ENCODE measurements around the gene R3HDM2. TPM values are rescaled to one million over a fixed set of nuclear protein-coding genes. Genes with fewer than 3 reads are reported as not detected.
A peak's percentile ranks its signal among the peaks of the same experiment; 100 is the strongest.

The R3HDM2 gene
- total and polyA plus RNA-seq, 3 experiments from 2014 or later, result 15.1 to 36.8 (median 28.2) TPM

DNA sequence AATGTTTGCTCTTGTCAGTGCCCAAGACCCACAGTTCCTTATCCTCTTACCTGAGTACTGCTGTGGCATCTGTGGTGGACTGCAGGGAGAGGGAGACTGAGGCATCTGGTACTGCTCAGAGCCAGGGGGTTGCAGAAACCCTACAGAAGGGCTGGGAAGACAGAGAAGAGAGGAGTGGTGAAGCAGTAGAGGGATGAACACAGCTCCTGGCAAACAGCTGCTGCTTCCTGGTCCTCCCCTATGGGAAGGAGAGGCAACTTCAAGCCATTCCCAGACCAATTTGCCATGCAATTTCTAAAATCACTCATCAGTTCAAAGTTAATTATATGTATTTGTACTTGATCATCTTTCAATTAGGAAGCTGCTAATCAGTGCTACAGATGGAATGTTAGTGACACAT is 164.2 kb downstream of the R3HDM2 start:
- POLR2A ChIA-PET, result no interaction called here
- Histone ChIP-seq H3K4me1 (ENCODE audit: insufficient read depth, low read length) (no peaks in the 10 kb centered on the region), H3K27ac (ENCODE audit: low read depth, low read length) (no peak overlapping the region), H3K4me3 (ENCODE audit: low read length) (no peak overlapping the region), H3K27me3 (ENCODE audit: insufficient read depth, low read length, poor library complexity, severe bottlenecking) (no peaks in the 10 kb centered on the region), H3K9me3 (ENCODE audit: low read length) (no peaks in the 10 kb centered on the region), H3K36me3 (ENCODE audit: insufficient read depth, low read length) (peaks cover 47% of the 10 kb centered on the region)
- peaks cover 0 to 79% (median 32%) of the 10 kb centered on the region in 3 donors for H3K36me3 Mint-ChIP-seq
- peaks cover 0 to 4% (median 2%) of the 10 kb centered on the region in 3 donors for H3K4me1 Mint-ChIP-seq
- CTCF ChIA-PET, result interaction anchor here (3.2 kb wide), 1 partner anchor 189 kb away, joined by 9 read pairs; the partner anchor contains the start of gene INHBE
- H3K9me3 Mint-ChIP-seq, result no peaks in the 10 kb centered on the region
- no peaks in the 10 kb centered on the region for H3K27me3 Mint-ChIP-seq
- peak overlapping the region in 3 of 8 donors; percentile 0 to 93 (median 62) for H3K27ac Mint-ChIP-seq
- no peak overlapping the region for H3K4me3 Mint-ChIP-seq
- DNase-seq, result no peak

DNA sequence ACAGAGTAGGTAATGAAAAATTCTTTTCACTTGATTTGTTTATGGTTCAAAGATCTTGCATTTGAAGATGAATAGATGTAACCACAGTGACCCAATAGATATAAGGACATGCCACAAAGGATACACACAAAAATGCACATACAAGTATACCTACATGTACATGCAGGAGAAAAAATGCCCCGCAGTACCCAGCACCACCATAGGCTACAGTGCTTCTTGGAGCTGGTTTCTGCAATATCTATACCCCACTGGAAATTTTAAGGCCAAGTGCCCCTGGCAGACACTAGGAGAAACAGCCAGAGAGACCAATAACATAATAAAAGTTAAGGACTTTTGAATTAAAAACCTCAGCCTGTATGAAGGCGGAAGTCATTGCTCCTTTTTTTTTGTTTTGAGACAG is 167.7 kb downstream of the R3HDM2 start:
- H3K4me1 ChIP-seq (ENCODE audit: insufficient read depth, low read length), result no peaks in the 10 kb centered on the region
- no peak overlapping the region for H3K4me3 ChIP-seq (ENCODE audit: low read length)
- Mint-ChIP-seq H3K4me1 (peaks cover 0 to 4% (median 0%) of the 10 kb centered on the region in 3 donors), H3K27ac (no peak overlapping the region), H3K27me3 (no peaks in the 10 kb centered on the region), H3K9me3 (no peaks in the 10 kb centered on the region), H3K36me3 (peaks cover 3 to 81% (median 23%) of the 10 kb centered on the region in 3 donors), H3K4me3 (no peak overlapping the region)
- peaks cover 39% of the 10 kb centered on the region for H3K36me3 ChIP-seq (ENCODE audit: insufficient read depth, low read length)
- H3K9me3 ChIP-seq (ENCODE audit: low read length), result no peaks in the 10 kb centered on the region
- no peak for DNase-seq
- ChIA-PET POLR2A (no interaction called here), CTCF (interaction anchor here (1.4 to 2.6 kb wide), 3 partner anchors 15 to 23 kb away, joined by 4 to 9 read pairs (median 6); no protein-coding TSS in a partner anchor)
- no peaks in the 10 kb centered on the region for H3K27me3 ChIP-seq (ENCODE audit: insufficient read depth, low read length, poor library complexity, severe bottlenecking)
- no peak overlapping the region for H3K27ac ChIP-seq (ENCODE audit: low read depth, low read length)

DNA sequence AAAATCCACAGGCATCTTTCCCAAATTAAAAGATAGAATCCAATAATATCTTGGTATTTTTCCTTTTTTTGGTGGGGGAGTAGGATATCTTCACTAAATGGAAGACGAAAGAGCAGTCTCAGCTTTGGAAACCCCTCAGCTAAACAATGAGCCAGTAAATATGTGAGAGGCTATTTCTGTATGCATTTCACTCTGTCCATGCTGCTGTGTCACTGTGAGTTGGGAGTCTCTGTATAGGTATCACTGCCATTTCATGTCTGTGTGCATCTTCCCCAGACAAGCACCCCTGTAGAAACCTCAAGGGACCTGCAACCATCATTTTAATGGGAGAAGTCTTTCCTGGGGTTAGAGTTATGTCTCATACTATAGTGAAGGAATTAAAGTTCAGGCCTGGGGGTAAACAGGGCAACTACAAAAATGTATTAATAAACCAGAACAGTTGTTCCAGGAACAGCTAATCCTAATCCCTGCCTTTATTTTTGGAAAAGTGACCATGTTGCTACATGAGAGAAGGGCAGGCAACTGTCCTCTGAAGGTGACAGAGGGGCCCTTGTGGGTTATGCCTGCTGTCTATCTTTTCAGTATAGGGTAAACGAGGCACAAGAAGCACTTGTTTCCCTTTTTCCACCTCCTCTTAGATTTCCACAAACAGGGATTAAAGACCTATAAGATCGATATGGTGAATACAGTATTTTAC is 168.6 kb downstream of the R3HDM2 start:
- no peaks in the 10 kb centered on the region for H3K4me1 ChIP-seq (ENCODE audit: insufficient read depth, low read length)
- Mint-ChIP-seq H3K4me3 (no peak overlapping the region), H3K27me3 (no peaks in the 10 kb centered on the region), H3K9me3 (no peaks in the 10 kb centered on the region), H3K27ac (peak overlapping the region in 1 of 8 donors; percentile 56), H3K36me3 (peaks cover 3 to 81% (median 22%) of the 10 kb centered on the region in 3 donors), H3K4me1 (peaks cover 0 to 4% (median 0%) of the 10 kb centered on the region in 3 donors)
- no peaks in the 10 kb centered on the region for H3K27me3 ChIP-seq (ENCODE audit: insufficient read depth, low read length, poor library complexity, severe bottlenecking)
- CTCF ChIA-PET, result interaction anchor here (0.7 to 3.0 kb wide), 3 partner anchors 16 to 190 kb away, joined by 3 to 9 read pairs (median 6); no protein-coding TSS in a partner anchor
- no peak overlapping the region for H3K27ac ChIP-seq (ENCODE audit: low read depth, low read length)
- POLR2A ChIA-PET, result no interaction called here
- H3K9me3 ChIP-seq (ENCODE audit: low read length), result no peaks in the 10 kb centered on the region
- peaks cover 38% of the 10 kb centered on the region for H3K36me3 ChIP-seq (ENCODE audit: insufficient read depth, low read length)
- no peak overlapping the region for H3K4me3 ChIP-seq (ENCODE audit: low read length)
- no peak for DNase-seq

DNA sequence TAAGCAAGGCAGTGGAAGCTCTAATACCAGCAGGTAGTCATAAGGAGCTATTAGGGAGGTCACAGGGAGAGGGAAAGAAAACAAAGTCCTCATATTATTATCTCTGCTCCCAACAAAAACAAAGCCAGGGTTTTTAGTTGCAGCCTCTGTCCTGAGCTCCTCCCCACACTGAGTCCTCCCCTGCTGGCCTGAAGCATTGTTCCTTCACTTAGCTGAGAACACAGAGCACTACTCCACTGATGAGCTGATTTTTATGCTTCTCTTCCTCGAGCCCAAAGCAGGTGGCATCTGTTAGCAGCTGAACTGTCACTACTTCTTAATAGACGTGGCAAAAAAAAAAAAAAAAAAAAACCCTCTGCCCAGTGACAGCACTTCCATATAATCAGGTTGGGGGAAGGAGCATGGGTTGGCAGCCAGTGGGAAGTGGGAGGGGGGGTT is 169.4 kb downstream of the R3HDM2 start:
- Mint-ChIP-seq H3K36me3 (peaks cover 3 to 79% (median 25%) of the 10 kb centered on the region in 3 donors), H3K27ac (peak overlapping the region in 1 of 8 donors; percentile 80), H3K27me3 (no peaks in the 10 kb centered on the region), H3K9me3 (no peaks in the 10 kb centered on the region), H3K4me3 (no peak overlapping the region), H3K4me1 (peaks cover 0 to 4% (median 0%) of the 10 kb centered on the region in 3 donors)
- no peaks in the 10 kb centered on the region for H3K27me3 ChIP-seq (ENCODE audit: insufficient read depth, low read length, poor library complexity, severe bottlenecking)
- no peaks in the 10 kb centered on the region for H3K9me3 ChIP-seq (ENCODE audit: low read length)
- ChIA-PET POLR2A (no interaction called here), CTCF (interaction anchor here (0.7 to 3.0 kb wide), 5 partner anchors 11 to 191 kb away, joined by 3 to 9 read pairs (median 5); partner anchors contain the start of gene STAC3)
- peaks cover 40% of the 10 kb centered on the region for H3K36me3 ChIP-seq (ENCODE audit: insufficient read depth, low read length)
- H3K4me3 ChIP-seq (ENCODE audit: low read length), result no peak overlapping the region
- DNase-seq, result no peak
- no peak overlapping the region for H3K27ac ChIP-seq (ENCODE audit: low read depth, low read length)
- H3K4me1 ChIP-seq (ENCODE audit: insufficient read depth, low read length), result no peaks in the 10 kb centered on the region

GRCh38 chr12:57260366-57260765 is 170.5 kb downstream of the R3HDM2 start:
- ChIA-PET POLR2A (no interaction called here), CTCF (interaction anchor here (1.7 to 3.0 kb wide), 3 partner anchors 10 to 192 kb away, joined by 5 to 9 read pairs (median 6); partner anchors contain the start of gene STAC3)
- no peak for DNase-seq
- Histone ChIP-seq H3K27me3 (ENCODE audit: insufficient read depth, low read length, poor library complexity, severe bottlenecking) (no peaks in the 10 kb centered on the region), H3K4me1 (ENCODE audit: insufficient read depth, low read length) (no peaks in the 10 kb centered on the region), H3K4me3 (ENCODE audit: low read length) (no peak overlapping the region), H3K36me3 (ENCODE audit: insufficient read depth, low read length) (peaks cover 43% of the 10 kb centered on the region), H3K27ac (ENCODE audit: low read depth, low read length) (no peak overlapping the region), H3K9me3 (ENCODE audit: low read length) (no peaks in the 10 kb centered on the region)
- Mint-ChIP-seq H3K27me3 (no peaks in the 10 kb centered on the region), H3K4me1 (peaks cover 0 to 4% (median 0%) of the 10 kb centered on the region in 3 donors), H3K4me3 (no peak overlapping the region), H3K9me3 (no peaks in the 10 kb centered on the region), H3K36me3 (peaks cover 5 to 85% (median 26%) of the 10 kb centered on the region in 3 donors), H3K27ac (peak overlapping the region in 1 of 8 donors; percentile 33)

- H3K9me3 Mint-ChIP-seq, result no peaks in the 10 kb centered on the region
- H3K27ac ChIP-seq (ENCODE audit: low read depth, low read length), result no peak overlapping the region
- H3K4me1 ChIP-seq (ENCODE audit: insufficient read depth, low read length), result no peaks in the 10 kb centered on the region
- H3K27me3 Mint-ChIP-seq, result no peaks in the 10 kb centered on the region
- DNase-seq, result no peak
- no peaks in the 10 kb centered on the region for H3K27me3 ChIP-seq (ENCODE audit: insufficient read depth, low read length, poor library complexity, severe bottlenecking)
- peaks cover 43% of the 10 kb centered on the region for H3K36me3 ChIP-seq (ENCODE audit: insufficient read depth, low read length)
- no peak overlapping the region for H3K4me3 Mint-ChIP-seq
- peaks cover 7 to 87% (median 22%) of the 10 kb centered on the region in 3 donors for H3K36me3 Mint-ChIP-seq
- no peaks in the 10 kb centered on the region for H3K9me3 ChIP-seq (ENCODE audit: low read length)
- H3K4me1 Mint-ChIP-seq, result peaks cover 0 to 4% (median 0%) of the 10 kb centered on the region in 3 donors
- CTCF ChIA-PET, result interaction anchor here (2.8 to 3.0 kb wide), 2 partner anchors 9 to 193 kb away, joined by 6 to 9 read pairs; partner anchors contain the start of gene STAC3
- no peak overlapping the region for H3K4me3 ChIP-seq (ENCODE audit: low read length)
- POLR2A ChIA-PET, result no interaction called here
- peak overlapping the region in 2 of 8 donors; percentile 4 to 66 for H3K27ac Mint-ChIP-seq
Measured at GRCh38 chr12:57258977-57259970, 171.6 kb downstream of the R3HDM2 start.

DNA sequence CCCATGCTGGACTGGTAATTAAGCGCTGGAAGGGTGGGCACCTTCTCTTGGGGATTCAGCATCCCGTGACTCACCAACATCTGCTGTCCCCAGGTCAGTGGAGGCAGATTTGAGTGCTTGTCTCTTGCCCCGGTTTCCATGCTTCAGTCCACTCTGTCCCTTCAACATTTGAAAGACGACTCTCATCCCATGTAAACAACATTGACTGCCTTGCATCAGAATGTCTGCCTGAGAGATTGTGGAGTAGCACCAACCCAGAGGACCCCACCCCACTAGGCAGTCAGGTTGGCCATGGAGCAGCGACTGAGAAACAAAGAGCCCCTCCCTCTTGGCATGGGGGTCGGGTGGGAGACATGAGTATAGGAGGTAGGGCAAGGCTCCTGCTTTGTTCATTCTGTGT is 174.9 kb downstream of the R3HDM2 start:
- Histone ChIP-seq H3K9me3 (ENCODE audit: low read length) (no peaks in the 10 kb centered on the region), H3K27ac (ENCODE audit: low read depth, low read length) (no peak overlapping the region), H3K36me3 (ENCODE audit: insufficient read depth, low read length) (peaks cover 36% of the 10 kb centered on the region), H3K27me3 (ENCODE audit: insufficient read depth, low read length, poor library complexity, severe bottlenecking) (no peaks in the 10 kb centered on the region), H3K4me3 (ENCODE audit: low read length) (no peak overlapping the region), H3K4me1 (ENCODE audit: insufficient read depth, low read length) (no peaks in the 10 kb centered on the region)
- Mint-ChIP-seq H3K9me3 (no peaks in the 10 kb centered on the region), H3K36me3 (peaks cover 4 to 64% (median 18%) of the 10 kb centered on the region in 3 donors), H3K27ac (peak overlapping the region in 1 of 8 donors; percentile 24), H3K4me1 (no peaks in the 10 kb centered on the region), H3K27me3 (no peaks in the 10 kb centered on the region), H3K4me3 (no peak overlapping the region)
- no peak for DNase-seq
- ChIA-PET POLR2A (no interaction called here), CTCF (no interaction called here)
